OCI-LY7 (cell line): Measurements from ENCODE around the gene CSNK1D.

Source experiments
- CTCF ChIP-seq: fragments of 200-600 bp; sonication (generic); conservative IDR thresholded peaks from 2 replicates; pipeline ENCODE4 v1.5.1; 2014; ENCODE audit warnings: mild to moderate bottlenecking, antibody characterized with exemption, low read length, moderate library complexity, mixed read lengths
- EZH2phosphoT487 ChIP-seq: fragments of 200-600 bp; sonication (generic); IDR thresholded peaks from 2 replicates; pipeline ENCODE4 v1.6.1; 2018; ENCODE audit warnings: low read depth, borderline replicate concordance, mild to moderate bottlenecking, mixed run types, antibody characterized with exemption, low read length, moderate library complexity, mixed read lengths

DNA sequence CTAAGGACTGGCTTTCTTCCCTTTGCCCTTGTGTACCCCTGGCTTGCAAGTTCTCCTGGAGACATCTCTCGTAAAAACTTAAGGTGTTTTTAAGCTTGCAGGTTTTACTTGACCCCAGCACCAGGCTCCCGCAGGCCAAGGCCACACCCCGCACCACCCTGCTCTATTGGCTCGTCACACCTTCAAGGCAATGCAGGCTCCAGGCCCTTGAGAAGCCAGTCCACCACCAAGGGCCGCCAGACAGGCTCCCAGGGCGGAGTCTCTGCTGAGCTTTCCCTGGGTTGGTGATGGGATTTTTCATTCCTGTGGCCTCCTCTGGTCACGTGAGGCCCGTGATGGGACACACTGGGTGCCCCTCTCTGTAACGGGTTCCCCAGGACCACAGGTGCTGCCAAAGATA is 9.9 kb downstream of the CSNK1D start:
- TF ChIP-seq CTCF: no peak
- no peak for TF ChIP-seq EZH2phosphoT487
